Neural cell (in vitro differentiated cells): ENCODE measurements around the gene NME7. TPM values are rescaled to one million over a fixed set of nuclear protein-coding genes. Genes with fewer than 3 reads are reported as not detected.
A peak's percentile ranks its signal among the peaks of the same experiment; 100 is the strongest.

Experiments
- H2AFZ ChIP-seq: fragments of 200-600, 300-800 bp; sonication (generic), shearing (Covaris generic); 2 replicates; pipeline ENCODE4 v1.6.0; 2014; ENCODE audit warnings: low read depth, mild to moderate bottlenecking, antibody characterized with exemption, low read length, moderate library complexity
- H3F3A ChIP-seq: fragments of 200-600 bp; shearing (Covaris generic); 2 replicates; pipeline ENCODE4 v1.6.1; 2016; ENCODE audit warnings: mild to moderate bottlenecking, moderate library complexity, mixed read lengths, antibody characterized with exemption, low read length; ENCODE audit not compliant: insufficient read depth, poor library complexity, severe bottlenecking
- H3K27ac ChIP-seq: fragments of 200-600, 300-800 bp; sonication (generic), shearing (Covaris generic); 2 replicates; pipeline ENCODE4 v1.5.1; 2014; ENCODE audit warnings: mild to moderate bottlenecking, low read length, moderate library complexity
- H3K27me3 ChIP-seq: fragments of 300-800, 200-600 bp; sonication (generic), shearing (Covaris generic); 2 replicates; pipeline ENCODE4 v1.6.0; 2014; ENCODE audit warnings: mild to moderate bottlenecking, low read depth, low read length, moderate library complexity; ENCODE audit not compliant: insufficient read depth
- H3K36me3 ChIP-seq: fragments of 300-800, 200-600 bp; sonication (generic), shearing (Covaris generic); 2 replicates; pipeline ENCODE4 v1.5.1; 2014; ENCODE audit warnings: mild to moderate bottlenecking, antibody characterized with exemption, low read length, moderate library complexity; ENCODE audit not compliant: insufficient read depth
- H3K4me2 ChIP-seq: fragments of 300-800, 200-600 bp; sonication (generic), shearing (Covaris generic); 2 replicates; pipeline ENCODE4 v1.6.0; 2014; ENCODE audit warnings: mild to moderate bottlenecking, low read length
- H3K4me3 ChIP-seq: fragments of 300-800, 200-600 bp; sonication (generic), shearing (Covaris generic); 2 replicates; pipeline ENCODE4 v1.5.1; 2014; ENCODE audit warnings: mild to moderate bottlenecking, low read length, moderate library complexity
- H3K79me2 ChIP-seq: fragments of 200-600 bp; shearing (Covaris generic); replicated peaks from 2 replicates; pipeline ENCODE4 v1.6.0; 2014; ENCODE audit warnings: mild to moderate bottlenecking, low read length, moderate library complexity; ENCODE audit not compliant: insufficient read depth
- H3K9ac ChIP-seq: fragments of 300-800, 200-600 bp; sonication (generic), shearing (Covaris generic); 2 replicates; pipeline ENCODE4 v1.6.1; 2016; ENCODE audit warnings: mild to moderate bottlenecking, low read length, mixed read lengths
- H3K9me2 ChIP-seq: fragments of 200-600 bp; shearing (Covaris generic); 2 replicates; pipeline ENCODE4 v1.6.1; 2016; ENCODE audit warnings: mild to moderate bottlenecking, low read length, mixed read lengths; ENCODE audit not compliant: insufficient read depth
- H3K9me3 ChIP-seq: fragments of 200-600, 300-800 bp; sonication (generic), shearing (Covaris generic); 2 replicates; pipeline ENCODE4 v1.6.1; 2016; ENCODE audit warnings: mild to moderate bottlenecking, mixed run types, low read length, moderate library complexity, mixed read lengths
- H4K20me1 ChIP-seq: fragments of 200-600 bp; shearing (Covaris generic); 2 replicates; pipeline ENCODE4 v1.6.1; 2016; ENCODE audit warnings: mild to moderate bottlenecking, mixed run types; ENCODE audit not compliant: insufficient read depth
- CTCF ChIP-seq: fragments of 450-650 bp; IDR thresholded peaks from 2 replicates; pipeline ENCODE4 v1.5.1; 2014; ENCODE audit warnings: antibody characterized with exemption, mild to moderate bottlenecking, moderate library complexity; ENCODE audit not compliant: poor library complexity, severe bottlenecking
- EP300 ChIP-seq: fragments of 450-650 bp; conservative IDR thresholded peaks from 2 replicates; pipeline ENCODE4 v1.6.1; 2014; ENCODE audit warnings: antibody characterized with exemption, mild to moderate bottlenecking, moderate library complexity; ENCODE audit not compliant: poor library complexity, severe bottlenecking
- EZH2 ChIP-seq: fragments of 200-600, 300-800 bp; shearing (Covaris generic), sonication (generic); IDR thresholded peaks from 2 replicates; pipeline ENCODE4 v1.6.1; 2014; ENCODE audit warnings: antibody characterized with exemption, low read length, borderline replicate concordance, mild to moderate bottlenecking; ENCODE audit not compliant: insufficient read depth, poor library complexity, severe bottlenecking
- MXI1 ChIP-seq: fragments of 450-650 bp; conservative IDR thresholded peaks from 2 replicates; pipeline ENCODE4 v1.6.1; 2014; ENCODE audit warnings: antibody characterized with exemption, mild to moderate bottlenecking; ENCODE audit not compliant: poor library complexity, severe bottlenecking
- POLR2AphosphoS5 ChIP-seq: IDR thresholded peaks from 2 replicates; pipeline ENCODE4 v1.6.1; 2012
- RAD21 ChIP-seq: fragments of 450-650 bp; conservative IDR thresholded peaks from 2 replicates; pipeline ENCODE4 v1.6.1; 2014; ENCODE audit warnings: antibody characterized with exemption, mild to moderate bottlenecking, moderate library complexity
- SMC3 ChIP-seq: fragments of 450-650 bp; conservative IDR thresholded peaks from 2 replicates; pipeline ENCODE4 v1.6.1; 2014; ENCODE audit warnings: antibody characterized with exemption, mild to moderate bottlenecking, moderate library complexity; ENCODE audit not compliant: poor library complexity
- TAF1 ChIP-seq: IDR thresholded peaks from 2 replicates; pipeline ENCODE4 v1.6.1; 2012; ENCODE audit warnings: low read depth
- polyA minus RNA-seq: library from RNA; depleted of rRNA, polyadenylated mRNA; stranded (reverse); fragments of >200 nt; gene quantifications from 2 replicates; pipeline ENCODE4 v1.2.3, GENCODE V29; 2014
- polyA plus RNA-seq: library from polyadenylated mRNA; depleted of rRNA; stranded (reverse); fragments of >200 nt; gene quantifications from 2 replicates; pipeline ENCODE4 v1.2.3, GENCODE V29; 2014
- TF ChIP-seq, protein P1 (sequence below): IDR thresholded peaks from 2 replicates; pipeline ENCODE4 v1.6.1; 2012; ENCODE audit warnings: borderline replicate concordance

The NME7 gene, protein sequence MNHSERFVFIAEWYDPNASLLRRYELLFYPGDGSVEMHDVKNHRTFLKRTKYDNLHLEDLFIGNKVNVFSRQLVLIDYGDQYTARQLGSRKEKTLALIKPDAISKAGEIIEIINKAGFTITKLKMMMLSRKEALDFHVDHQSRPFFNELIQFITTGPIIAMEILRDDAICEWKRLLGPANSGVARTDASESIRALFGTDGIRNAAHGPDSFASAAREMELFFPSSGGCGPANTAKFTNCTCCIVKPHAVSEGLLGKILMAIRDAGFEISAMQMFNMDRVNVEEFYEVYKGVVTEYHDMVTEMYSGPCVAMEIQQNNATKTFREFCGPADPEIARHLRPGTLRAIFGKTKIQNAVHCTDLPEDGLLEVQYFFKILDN
- polyA plus RNA-seq (41.6 and 42.4 TPM in 2 replicates), polyA minus RNA-seq (56.1 and 60.1 TPM in 2 replicates)

DNA sequence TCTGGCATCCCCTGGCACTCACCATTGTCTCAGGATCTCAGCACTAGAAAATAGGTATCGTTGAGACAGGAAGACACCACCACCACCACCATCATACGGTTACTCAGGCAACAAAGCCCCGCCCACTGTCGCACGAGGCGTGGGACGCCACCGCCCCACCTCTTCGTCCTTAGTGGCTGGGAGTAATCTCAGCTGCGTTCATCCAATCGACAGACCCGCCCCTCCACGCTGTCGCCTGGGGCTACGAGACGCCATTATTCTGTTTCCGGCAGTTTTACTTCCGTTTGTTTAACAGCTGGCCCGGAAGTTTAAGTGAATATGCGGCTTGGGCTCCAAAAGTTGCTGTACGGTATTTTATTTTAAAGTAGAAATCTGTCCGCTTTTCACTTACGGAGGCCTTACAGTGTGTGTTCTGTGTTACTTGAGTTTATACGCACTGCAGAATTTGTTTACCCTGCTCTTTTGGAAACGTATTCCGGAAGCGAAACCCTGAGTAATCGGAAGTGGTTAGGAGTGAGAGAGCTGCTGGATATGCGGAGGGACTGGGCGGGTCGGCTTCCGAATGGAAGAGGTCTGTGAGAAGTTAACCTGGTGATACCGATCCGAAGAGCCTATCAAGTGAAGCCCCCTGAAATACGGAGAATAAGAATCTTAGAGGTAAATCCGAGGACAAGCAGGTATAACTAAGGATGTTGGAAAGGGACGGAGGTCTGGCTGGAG is at the start of gene NME7, which contains the start of gene BLZF1:
Gene NME7, minus strand, starts transcription at position 112 of the 720 bp plus-strand sequence. Its CDS starts 87 bp downstream, at position 25.
Gene BLZF1, plus strand, starts transcription at position 510 of the 720 bp plus-strand sequence. CDS start 1,328 bp downstream, outside the sequence.
- Histone ChIP-seq H3K9me3 (no peaks in the 10 kb centered on the region), H3F3A (no peaks in the 10 kb centered on the region), H3K4me2 (peak within 1 kb of the TSS; percentile 90), H4K20me1 (no peaks in the 10 kb centered on the region), H3K4me3 (peak within 1 kb of the TSS; percentile 82), H3K79me2 (peaks cover 45% of the 10 kb centered on the region), H3K27me3 (no peaks in the 10 kb centered on the region), H2AFZ (peak within 1 kb of the TSS; percentile 97), H3K9me2 (no peaks in the 10 kb centered on the region), H3K27ac (peak within 1 kb of the TSS; percentile 82), H3K36me3 (no peaks in the 10 kb centered on the region), H3K9ac (peak within 1 kb of the TSS; percentile 77)
- TF ChIP-seq EP300 (peak; percentile 74), TAF1 (peak; percentile 50), CTCF (no peak), EZH2 (no peak), SMC3 (peak; percentile 19), MXI1 (peak; percentile 93), RAD21 (peak; percentile 33), POLR2AphosphoS5 (peak; percentile 76)
- TF ChIP-seq, protein P1, sequence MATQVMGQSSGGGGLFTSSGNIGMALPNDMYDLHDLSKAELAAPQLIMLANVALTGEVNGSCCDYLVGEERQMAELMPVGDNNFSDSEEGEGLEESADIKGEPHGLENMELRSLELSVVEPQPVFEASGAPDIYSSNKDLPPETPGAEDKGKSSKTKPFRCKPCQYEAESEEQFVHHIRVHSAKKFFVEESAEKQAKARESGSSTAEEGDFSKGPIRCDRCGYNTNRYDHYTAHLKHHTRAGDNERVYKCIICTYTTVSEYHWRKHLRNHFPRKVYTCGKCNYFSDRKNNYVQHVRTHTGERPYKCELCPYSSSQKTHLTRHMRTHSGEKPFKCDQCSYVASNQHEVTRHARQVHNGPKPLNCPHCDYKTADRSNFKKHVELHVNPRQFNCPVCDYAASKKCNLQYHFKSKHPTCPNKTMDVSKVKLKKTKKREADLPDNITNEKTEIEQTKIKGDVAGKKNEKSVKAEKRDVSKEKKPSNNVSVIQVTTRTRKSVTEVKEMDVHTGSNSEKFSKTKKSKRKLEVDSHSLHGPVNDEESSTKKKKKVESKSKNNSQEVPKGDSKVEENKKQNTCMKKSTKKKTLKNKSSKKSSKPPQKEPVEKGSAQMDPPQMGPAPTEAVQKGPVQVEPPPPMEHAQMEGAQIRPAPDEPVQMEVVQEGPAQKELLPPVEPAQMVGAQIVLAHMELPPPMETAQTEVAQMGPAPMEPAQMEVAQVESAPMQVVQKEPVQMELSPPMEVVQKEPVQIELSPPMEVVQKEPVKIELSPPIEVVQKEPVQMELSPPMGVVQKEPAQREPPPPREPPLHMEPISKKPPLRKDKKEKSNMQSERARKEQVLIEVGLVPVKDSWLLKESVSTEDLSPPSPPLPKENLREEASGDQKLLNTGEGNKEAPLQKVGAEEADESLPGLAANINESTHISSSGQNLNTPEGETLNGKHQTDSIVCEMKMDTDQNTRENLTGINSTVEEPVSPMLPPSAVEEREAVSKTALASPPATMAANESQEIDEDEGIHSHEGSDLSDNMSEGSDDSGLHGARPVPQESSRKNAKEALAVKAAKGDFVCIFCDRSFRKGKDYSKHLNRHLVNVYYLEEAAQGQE, result no peak

GRCh38 chr1:169414952-169415351 is 47.4 kb upstream of the NME7 start:
- H2AFZ ChIP-seq, result no peak overlapping the region
- no peak overlapping the region for H3K4me3 ChIP-seq
- H3K36me3 ChIP-seq, result no peaks in the 10 kb centered on the region
- H3K27me3 ChIP-seq, result no peaks in the 10 kb centered on the region
- H3K4me2 ChIP-seq, result no peak overlapping the region
- H3F3A ChIP-seq, result no peaks in the 10 kb centered on the region
- H3K79me2 ChIP-seq, result no peaks in the 10 kb centered on the region
- no peaks in the 10 kb centered on the region for H4K20me1 ChIP-seq
- TF ChIP-seq TAF1 (no peak), POLR2AphosphoS5 (no peak), EP300 (no peak), SMC3 (no peak), CTCF (no peak), EZH2 (no peak), RAD21 (no peak), MXI1 (no peak)
- TF ChIP-seq, protein P1, result no peak
- no peaks in the 10 kb centered on the region for H3K9me2 ChIP-seq
- H3K27ac ChIP-seq, result no peak overlapping the region
- H3K9me3 ChIP-seq, result no peaks in the 10 kb centered on the region
- no peak overlapping the region for H3K9ac ChIP-seq
